ENCODE measurements around the gene MAP1LC3B.
"Not testable (repeated sequence)": the region's sequence is repeated elsewhere in the genome, so short reads cannot be mapped to it uniquely, and the experiment has no call there.

The MAP1LC3B gene

DNA sequence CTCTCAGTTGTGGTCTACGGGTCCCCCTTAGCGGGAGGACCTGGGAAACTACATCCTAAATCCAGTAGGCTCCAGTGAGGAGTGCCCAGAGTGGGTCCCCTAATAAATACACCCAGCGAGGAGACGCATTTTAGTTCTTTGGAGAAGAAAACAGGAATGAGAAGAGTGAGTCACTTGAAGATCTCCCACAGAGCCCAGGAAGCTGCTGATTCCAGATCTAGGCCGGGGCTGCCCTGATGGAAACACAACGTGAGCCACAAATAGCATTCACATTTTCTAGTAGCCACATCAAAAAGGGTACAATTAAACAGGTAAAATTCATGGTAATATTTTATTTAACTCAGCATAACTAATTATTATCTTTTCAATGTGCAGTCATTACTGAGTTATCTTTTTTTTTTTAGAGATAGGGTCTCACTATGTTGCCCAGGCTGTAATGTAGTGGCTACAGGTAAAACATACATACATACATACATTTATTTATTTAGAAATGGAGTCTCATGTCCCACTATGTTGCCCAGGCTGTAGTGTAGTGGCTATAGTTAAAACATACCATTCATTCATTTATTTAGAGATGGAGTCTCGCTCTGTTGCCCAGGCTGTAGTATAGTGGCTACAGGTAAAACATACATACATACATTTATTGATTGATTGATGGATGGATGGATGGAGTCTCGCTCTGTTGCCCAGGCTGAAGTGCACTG, 30.1 kb upstream of the MAP1LC3B start:
- DNase-seq: no peak

DNA sequence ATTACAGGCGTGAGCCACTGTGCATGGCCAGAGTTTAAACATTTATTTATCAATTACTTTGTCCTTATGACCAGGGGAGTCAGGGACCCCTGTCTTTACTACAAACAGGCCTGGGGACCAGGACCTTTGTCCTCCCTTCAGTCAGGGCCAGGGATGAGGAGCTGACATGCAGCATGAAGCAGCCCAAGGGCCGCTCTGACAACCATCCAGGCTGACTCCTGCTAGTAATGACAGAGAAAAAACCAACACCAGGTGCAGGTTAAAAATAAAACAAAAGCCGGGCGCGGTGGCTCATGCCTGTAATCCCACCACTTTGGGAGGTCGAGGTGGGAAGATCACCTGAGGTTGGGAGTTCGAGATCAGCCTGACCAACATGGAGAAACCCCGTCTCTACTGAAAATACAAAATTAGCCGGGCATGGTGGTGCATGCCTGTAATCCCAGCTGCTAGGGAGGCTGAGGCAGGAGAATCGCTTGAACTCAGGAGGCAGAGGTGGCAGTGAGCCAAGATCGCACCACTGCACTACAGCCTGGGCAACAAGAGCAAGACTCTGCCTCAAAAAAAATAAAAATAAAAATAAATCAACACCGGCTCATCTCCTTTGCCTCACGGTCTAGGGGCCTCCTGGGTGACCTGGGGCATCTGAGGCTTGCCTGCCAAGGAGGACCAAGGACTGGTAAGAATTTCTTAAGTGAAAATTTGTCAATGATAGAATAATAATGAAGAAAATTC, 29.1 kb upstream of the MAP1LC3B start:
- not testable (repeated sequence) for DNase-seq

GRCh38 chr16:87363771-87364455, 28.2 kb upstream of the MAP1LC3B start:
- no peak for DNase-seq

- DNase-seq: no peak
Measured at GRCh38 chr16:87365021-87365713, 27.0 kb upstream of the MAP1LC3B start.

DNA sequence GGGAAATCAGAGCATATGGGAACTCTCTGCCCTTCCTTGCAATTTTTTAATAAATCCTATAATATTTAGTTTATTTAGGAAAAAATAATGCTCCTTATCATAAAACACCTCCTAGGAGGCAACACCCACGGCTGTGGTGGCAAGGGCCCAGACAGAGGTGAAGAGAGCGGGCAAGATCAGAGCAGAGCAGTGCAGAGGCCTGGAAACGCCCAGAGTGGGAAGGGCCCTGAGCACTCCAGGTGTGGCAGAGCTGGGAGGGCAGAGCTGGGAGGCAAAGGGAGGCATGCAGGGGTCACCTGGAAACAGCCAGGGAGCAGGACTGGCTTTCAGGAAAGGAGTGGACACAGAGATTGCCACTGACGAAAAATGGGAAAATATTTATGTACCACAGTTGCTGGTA, 25.8 kb upstream of the MAP1LC3B start:
- no peak for DNase-seq

GRCh38 chr16:87366930-87367329, 25.2 kb upstream of the MAP1LC3B start:
- DNase-seq: no peak

- no peak for DNase-seq
Measured at GRCh38 chr16:87367529-87367928, 24.6 kb upstream of the MAP1LC3B start.

- no peak for DNase-seq
Measured at GRCh38 chr16:87368029-87368770, 23.9 kb upstream of the MAP1LC3B start.

GRCh38 chr16:87369117-87369765, 22.9 kb upstream of the MAP1LC3B start:
- DNase-seq: no peak

GRCh38 chr16:87369796-87370719, 22.1 kb upstream of the MAP1LC3B start:
- DNase-seq: no peak

- DNase-seq: no peak
Measured at GRCh38 chr16:87371261-87371866, 20.8 kb upstream of the MAP1LC3B start.

DNA sequence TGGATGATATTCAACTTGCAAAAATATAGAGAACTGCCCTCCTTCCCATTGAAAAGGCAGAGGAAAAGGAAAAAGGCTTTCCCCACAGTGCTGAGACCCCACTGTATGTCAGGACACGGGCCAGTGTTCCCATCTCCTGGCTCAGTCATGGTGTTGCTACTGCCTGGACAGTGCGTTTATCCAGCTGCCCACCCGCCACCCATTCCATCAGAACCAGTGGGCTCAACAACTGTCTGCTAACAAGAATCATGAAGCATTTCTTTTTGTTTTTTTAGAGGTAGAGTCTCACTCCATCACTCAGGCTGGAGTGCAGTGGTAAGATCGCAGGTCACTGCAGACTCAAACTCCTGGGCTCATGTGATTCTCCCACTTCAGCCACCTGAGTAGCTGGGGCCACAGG, 19.8 kb upstream of the MAP1LC3B start:
- no peak for DNase-seq

- DNase-seq: no peak
Measured at GRCh38 chr16:87374313-87374712, 17.8 kb upstream of the MAP1LC3B start.

DNA sequence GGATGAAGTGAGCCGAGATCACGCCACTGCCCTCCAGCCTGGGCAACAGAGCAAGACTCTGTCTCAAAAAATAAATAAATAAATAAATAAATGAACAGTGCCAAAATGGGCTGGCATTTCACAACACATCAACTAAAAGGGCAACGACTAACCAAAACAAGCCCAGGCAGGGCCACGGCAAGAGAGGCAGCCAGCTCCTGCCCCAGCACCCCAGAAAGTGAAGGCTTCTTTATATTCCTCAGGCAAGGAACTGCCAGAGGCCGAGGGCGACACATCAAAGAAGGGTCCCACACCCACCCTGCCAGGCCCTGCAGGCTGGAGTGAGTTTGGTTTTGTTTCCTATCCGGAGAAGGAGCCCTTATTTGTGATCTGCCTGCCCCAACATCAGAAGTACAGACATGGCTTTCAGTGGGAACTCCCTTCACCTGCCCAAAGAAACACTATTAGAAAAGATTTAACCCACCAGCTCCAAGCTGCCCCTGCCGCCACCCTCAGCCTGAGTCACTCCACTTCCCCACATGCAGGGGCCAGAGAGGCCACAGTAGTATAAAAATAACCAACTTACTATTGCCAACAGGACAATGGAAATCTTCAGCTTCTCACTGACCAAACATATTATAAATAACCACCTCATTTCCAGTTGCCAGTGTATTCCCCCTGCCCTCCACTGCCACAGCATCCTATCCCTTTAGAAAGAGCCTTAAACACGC, 16.6 kb upstream of the MAP1LC3B start:
- no peak for DNase-seq

DNA sequence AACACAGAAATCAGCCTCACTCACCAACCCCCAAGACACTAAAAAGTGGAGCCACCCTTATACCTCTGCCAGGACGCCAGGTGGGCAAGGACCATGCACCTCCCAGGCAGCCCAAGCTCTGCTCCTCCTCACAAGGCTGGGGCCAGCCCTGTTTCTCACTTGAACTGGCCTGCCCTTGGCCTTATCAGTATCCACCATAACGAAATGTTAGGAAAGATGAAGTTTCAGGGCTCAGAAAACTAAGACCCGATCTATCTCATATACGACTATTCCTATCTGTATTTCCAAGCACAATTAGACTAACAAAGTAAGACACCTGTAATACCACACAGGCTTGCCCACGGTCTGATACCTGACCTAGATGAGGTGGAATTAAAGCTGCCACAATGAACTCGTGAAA, 15.5 kb upstream of the MAP1LC3B start:
- no peak for DNase-seq

GRCh38 chr16:87379312-87379752, 12.8 kb upstream of the MAP1LC3B start:
- DNase-seq: not testable (repeated sequence)

GRCh38 chr16:87380403-87380802, 11.7 kb upstream of the MAP1LC3B start:
- no peak for DNase-seq

DNA sequence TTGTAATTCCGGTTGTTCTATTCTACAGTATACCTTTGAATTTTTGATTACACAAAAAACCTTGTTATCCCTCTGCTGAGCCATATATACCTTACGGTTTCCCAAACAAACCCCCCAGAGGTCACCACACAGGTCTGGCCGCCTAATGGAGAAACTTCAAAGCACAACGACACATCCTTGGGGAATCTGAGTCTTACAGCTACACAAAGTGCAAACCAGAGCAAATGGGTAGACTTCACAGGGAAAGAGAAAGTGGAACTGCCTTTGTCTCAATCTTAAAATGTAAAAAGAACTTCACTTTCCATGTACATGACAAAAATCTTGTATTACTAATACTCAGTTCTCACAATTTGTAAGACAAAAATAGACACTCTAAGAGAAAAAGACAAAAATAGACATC, 11.3 kb upstream of the MAP1LC3B start:
- DNase-seq: no peak

- no peak for DNase-seq
Measured at GRCh38 chr16:87382023-87382785, 9.9 kb upstream of the MAP1LC3B start.

Measured in NK-92 treated with Interleukin-12 subunit alpha and Interleukin-12 subunit beta, amount 100 ng/mL, for 24 hours (cell line).